Cardiac septum (tissue), 1 donor: ENCODE results near the gene PKN1. TPM values are rescaled to one million over a fixed set of nuclear protein-coding genes. Genes with fewer than 3 reads are reported as not detected.
"Not testable (repeated sequence)": the region's sequence is repeated elsewhere in the genome, so short reads cannot be mapped to it uniquely, and the experiment has no call there.

ENCODE experiments used
- DNase-seq: peaks from one replicate; pipeline ENCODE4 v3.0.0-alpha.2; 2020; ENCODE audit warnings: low spot score
- intact Hi-C: fragments of 100-400 bp; cut with DNase I; formaldehyde crosslinking; loops from one replicate; pipeline ENCODE4 v1.14.0; 2022
- total RNA-seq: library from RNA; stranded (reverse); fragmentation: NEBNext Ultra II Directional; extraction: Animal tissue kit (Norgen Biotek cat#: 25700); gene quantifications from one replicate; pipeline ENCODE4 v1.2.1, GENCODE V29; 2021
- donor health status: DM: no; HTN: no; CAD: no.

Gene PKN1
- total RNA-seq, 1 donor from 2014 or later: 136 TPM

- DNase-seq: no peak
- intact Hi-C loops: no loop called here
Observed at GRCh38 chr19:14502334-14503092, 69.4 kb downstream of the PKN1 start.

GRCh38 chr19:14503285-14503684, 70.2 kb downstream of the PKN1 start:
- no peak for DNase-seq
- intact Hi-C loops: no loop called here

GRCh38 chr19:14504575-14504974, 71.5 kb downstream of the PKN1 start:
- DNase-seq, intact Hi-C loops: not testable (repeated sequence)

GRCh38 chr19:14505488-14506239, 72.6 kb downstream of the PKN1 start:
- intact Hi-C loops: no loop called here

GRCh38 chr19:14507704-14508542, 74.8 kb downstream of the PKN1 start:
- intact Hi-C loops: no loop called here

More at GRCh38 chr19:14505488-14506239, 72.6 kb downstream of the PKN1 start:
- DNase-seq: no peak

GRCh38 chr19:14510311-14511228, 77.5 kb downstream of the PKN1 start:
- DNase-seq: no peak
- intact Hi-C loops: no loop called here

More at GRCh38 chr19:14507704-14508542, 74.8 kb downstream of the PKN1 start:
- DNase-seq: no peak

GRCh38 chr19:14511229-14511593, 78.1 kb downstream of the PKN1 start:
- no peak for DNase-seq
- intact Hi-C loops: no loop called here

GRCh38 chr19:14512406-14512961, 79.4 kb downstream of the PKN1 start:
- intact Hi-C loops: no loop called here
- no peak for DNase-seq

- intact Hi-C loops: no loop called here
- no peak for DNase-seq
Observed at GRCh38 chr19:14514215-14514863, 81.2 kb downstream of the PKN1 start.

- no peak for DNase-seq
- intact Hi-C loops: no loop called here
Observed at GRCh38 chr19:14515501-14516047, 82.5 kb downstream of the PKN1 start.

GRCh38 chr19:14516048-14516534, 83.0 kb downstream of the PKN1 start:
- intact Hi-C loops: no loop called here
- no peak for DNase-seq

- DNase-seq: no peak
- intact Hi-C loops: no loop called here
Observed at GRCh38 chr19:14516746-14517438, 83.8 kb downstream of the PKN1 start.

GRCh38 chr19:14517446-14517839, 84.3 kb downstream of the PKN1 start:
- intact Hi-C loops: no loop called here
- DNase-seq: no peak

- DNase-seq: peak; percentile 95
- intact Hi-C loops: loop anchor here (1.0 kb wide), 1 partner anchor 22 kb away; the partner anchor contains the start of gene GIPC1
Observed at GRCh38 chr19:14517840-14518505, 84.9 kb downstream of the PKN1 start, which contains the start of gene DNAJB1. Gene DNAJB1, minus strand, starts transcription at chr19:14518397. Its CDS starts 48 bp downstream, at chr19:14518349.

- intact Hi-C loops: no loop called here
- DNase-seq: no peak
Observed at GRCh38 chr19:14519245-14519859, 86.2 kb downstream of the PKN1 start.

GRCh38 chr19:14519860-14520407, 86.8 kb downstream of the PKN1 start:
- no peak for DNase-seq
- intact Hi-C loops: no loop called here
